ENCODE measurements around the gene MYRIP.

DNA sequence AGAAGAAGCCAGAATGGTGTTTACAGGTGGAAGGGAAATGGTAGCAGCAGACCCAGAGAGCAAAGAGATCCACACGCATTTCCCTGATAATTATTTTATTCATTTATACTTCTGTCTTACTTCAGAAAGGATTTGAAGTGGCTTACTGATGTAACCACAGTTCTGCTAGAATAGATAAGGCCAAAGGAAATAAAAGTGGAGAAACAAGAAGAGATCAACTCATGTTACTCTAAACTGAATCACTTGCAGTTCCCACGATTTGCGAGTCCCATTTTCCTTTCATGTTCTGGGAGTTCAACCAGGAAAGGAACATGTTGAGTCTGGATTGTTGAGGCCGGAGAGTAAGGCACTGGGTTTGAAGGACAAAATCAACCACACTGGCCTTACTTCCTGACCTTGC, 151.8 kb downstream of the MYRIP start:
- no peak for TF ChIP-seq POLR2AphosphoS5 (IDR thresholded peaks at IDR 0.05)
- TF ChIP-seq, protein P1, sequence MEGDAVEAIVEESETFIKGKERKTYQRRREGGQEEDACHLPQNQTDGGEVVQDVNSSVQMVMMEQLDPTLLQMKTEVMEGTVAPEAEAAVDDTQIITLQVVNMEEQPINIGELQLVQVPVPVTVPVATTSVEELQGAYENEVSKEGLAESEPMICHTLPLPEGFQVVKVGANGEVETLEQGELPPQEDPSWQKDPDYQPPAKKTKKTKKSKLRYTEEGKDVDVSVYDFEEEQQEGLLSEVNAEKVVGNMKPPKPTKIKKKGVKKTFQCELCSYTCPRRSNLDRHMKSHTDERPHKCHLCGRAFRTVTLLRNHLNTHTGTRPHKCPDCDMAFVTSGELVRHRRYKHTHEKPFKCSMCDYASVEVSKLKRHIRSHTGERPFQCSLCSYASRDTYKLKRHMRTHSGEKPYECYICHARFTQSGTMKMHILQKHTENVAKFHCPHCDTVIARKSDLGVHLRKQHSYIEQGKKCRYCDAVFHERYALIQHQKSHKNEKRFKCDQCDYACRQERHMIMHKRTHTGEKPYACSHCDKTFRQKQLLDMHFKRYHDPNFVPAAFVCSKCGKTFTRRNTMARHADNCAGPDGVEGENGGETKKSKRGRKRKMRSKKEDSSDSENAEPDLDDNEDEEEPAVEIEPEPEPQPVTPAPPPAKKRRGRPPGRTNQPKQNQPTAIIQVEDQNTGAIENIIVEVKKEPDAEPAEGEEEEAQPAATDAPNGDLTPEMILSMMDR (IDR thresholded peaks at IDR 0.05 in 8 of 11, conservative IDR thresholded peaks at IDR 0.05 in 3 of 11): no peak
